Astrocyte of the cerebellum (primary cell): Measurements from ENCODE around the gene OR5M10.

Source experiments
- DNase-seq: peaks from one replicate; pipeline ENCODE4 v3.0.0-alpha.2; 2011; ENCODE audit warnings: low read depth
- H3K4me3 ChIP-seq: 2 replicates; pipeline ENCODE4 v1.5.1; 2011; ENCODE audit warnings: mild to moderate bottlenecking, low read depth, low read length, moderate library complexity
- CTCF ChIP-seq: IDR thresholded peaks from 2 replicates; pipeline ENCODE4 v1.5.1; 2012; ENCODE audit warnings: low read length, low read depth, moderate library complexity, mild to moderate bottlenecking; ENCODE audit errors: missing control alignments
- in situ Hi-C: cut with HindIII; loops from 2 replicates; pipeline ENCODE4 v1.10.0; 2017; ENCODE audit warnings: low sequenced_read_pairs

The OR5M10 gene

GRCh38 chr11:56543739-56544138 lies 33.8 kb downstream of the OR5M10 start:
- in situ Hi-C loops: no loop called here
- TF ChIP-seq CTCF: no peak
- DNase-seq: no peak
- H3K4me3 ChIP-seq: no peak overlapping the region

GRCh38 chr11:56543157-56543556 lies 34.4 kb downstream of the OR5M10 start, which contains the start of gene OR5M11:
Gene OR5M11, minus strand, starts transcription at chr11:56543257. Its CDS starts 0 bp downstream, at chr11:56543257.
- no peak within 1 kb of the TSS for H3K4me3 ChIP-seq
- TF ChIP-seq CTCF: no peak
- DNase-seq: no peak
- in situ Hi-C loops: no loop called here

- in situ Hi-C loops: no loop called here
- no peak for TF ChIP-seq CTCF
- no peak overlapping the region for H3K4me3 ChIP-seq
- DNase-seq: no peak
Measured at GRCh38 chr11:56533054-56533740, 44.3 kb downstream of the OR5M10 start.

GRCh38 chr11:56531856-56532255 lies 45.7 kb downstream of the OR5M10 start:
- no peak overlapping the region for H3K4me3 ChIP-seq
- DNase-seq: no peak
- in situ Hi-C loops: no loop called here
- no peak for TF ChIP-seq CTCF
